HG03565 (cell line): Measurements from ENCODE around the gene ABCA4.

Experiments used
- ATAC-seq: cut with Tn5 transposase; IDR thresholded peaks from one replicate; pipeline ENCODE4 v1.9.1; 2021; ENCODE audit warnings: mild to moderate bottlenecking, moderate library complexity; ENCODE audit not compliant: unreplicated experiment

The ABCA4 gene

GRCh38 chr1:94105581-94105952 is 15.4 kb downstream of the ABCA4 start:
- ATAC-seq, result no peak

DNA sequence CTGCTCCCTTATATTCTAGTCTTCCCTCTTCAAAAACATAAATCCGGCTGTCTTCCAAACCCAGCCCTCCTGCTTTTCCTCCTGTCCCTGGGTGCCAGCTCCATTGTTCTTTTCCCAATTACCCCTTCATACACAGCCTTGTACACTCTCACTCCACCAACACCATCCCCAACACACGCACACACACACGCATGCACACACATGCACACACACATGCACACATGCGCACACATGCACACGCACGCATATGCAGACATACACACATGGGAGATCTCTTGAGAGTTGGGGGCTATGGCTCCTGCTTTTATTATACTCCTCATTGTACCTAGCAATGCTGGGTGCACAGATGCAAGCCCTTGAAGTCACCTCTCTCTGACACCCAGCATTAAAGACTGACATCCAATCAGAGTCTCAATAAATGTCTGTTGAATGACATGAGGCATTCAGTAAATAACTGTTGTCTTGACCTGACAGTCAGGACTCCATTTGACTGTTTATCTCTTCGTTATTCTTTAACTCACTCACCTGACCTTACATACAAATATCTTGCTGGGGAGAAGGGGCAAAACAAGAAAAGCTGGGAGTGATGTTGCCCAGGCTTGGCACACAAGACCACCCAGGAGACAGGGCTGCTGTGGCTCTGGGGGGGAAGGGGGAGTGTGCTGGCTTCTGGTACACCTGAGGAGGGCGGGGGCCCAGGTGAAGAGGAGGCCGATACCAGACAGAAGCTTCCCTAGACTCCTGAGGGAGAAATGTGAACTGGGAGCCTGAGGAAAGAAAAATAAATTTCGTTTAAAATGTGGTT is 16.0 kb downstream of the ABCA4 start:
- no peak for ATAC-seq

DNA sequence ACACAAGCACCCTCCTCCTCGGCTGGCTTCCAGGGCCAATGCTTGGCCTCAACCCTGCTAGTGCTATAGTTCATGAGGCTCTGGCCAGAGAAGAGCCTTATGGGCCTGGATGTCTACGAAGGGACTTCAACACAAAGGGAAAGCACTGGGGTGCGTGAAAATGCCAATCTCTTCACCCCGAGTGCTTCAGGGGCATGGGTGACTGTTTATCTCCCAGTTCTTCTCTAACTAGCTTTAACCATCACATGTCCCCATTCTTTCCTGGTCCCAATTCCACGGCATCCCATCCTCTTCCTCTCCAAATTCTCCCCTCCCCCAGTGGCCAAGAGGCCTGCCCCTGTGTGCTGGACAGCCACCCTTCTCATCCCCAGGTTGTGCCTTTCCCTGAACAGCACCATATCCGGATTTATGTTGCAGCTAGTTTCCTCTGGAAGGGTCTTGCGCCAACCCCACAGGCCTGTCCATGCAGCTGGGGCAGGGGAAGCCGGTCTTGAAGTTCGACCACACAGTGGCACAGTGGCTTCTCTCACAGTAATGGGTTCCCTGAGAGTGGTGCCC is 16.7 kb downstream of the ABCA4 start:
- ATAC-seq, result no peak

GRCh38 chr1:94103608-94104007 is 17.3 kb downstream of the ABCA4 start:
- no peak for ATAC-seq

DNA sequence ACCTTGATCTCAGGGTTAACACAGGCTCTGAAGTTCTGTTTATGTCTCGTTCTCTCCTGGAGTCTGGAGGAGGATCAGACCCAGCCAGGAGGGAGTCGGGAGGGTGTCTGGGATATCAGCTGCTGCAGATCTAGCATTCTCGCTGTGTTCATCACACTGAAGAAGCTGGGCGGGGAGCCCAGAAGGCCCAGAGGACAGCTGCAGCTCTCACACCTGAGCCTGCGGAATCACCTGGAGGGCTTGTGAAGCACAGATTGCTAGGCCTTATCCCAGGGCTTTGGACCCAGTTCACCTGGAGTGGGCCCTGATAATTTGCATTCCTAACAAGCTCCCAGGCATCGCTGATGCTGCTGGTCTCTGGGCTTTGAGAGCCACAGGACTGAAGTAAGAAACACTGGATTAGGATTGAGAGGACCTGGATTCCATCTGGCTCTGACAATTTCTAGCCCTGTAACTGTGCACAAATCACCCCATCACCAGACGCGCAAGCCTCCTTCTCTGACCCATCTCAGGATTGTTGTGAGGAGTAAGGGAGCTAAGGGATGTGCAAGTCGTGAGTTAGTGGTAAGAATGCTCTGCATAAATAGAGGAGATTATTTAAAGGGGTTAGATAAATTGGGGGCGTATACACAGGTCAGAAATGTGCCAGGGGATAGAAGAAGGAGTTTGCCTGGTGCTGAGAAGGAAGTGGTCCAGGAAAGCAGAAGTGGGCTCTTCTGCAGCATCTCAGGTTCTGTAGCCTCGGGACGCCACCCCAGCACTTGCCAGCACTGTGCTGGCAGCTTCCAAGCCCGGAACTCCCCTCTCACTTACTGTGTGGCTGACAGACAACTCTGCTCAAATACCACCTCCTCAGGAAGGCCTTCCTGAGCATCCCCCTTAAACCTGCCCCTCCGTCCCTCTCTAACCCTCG is 19.1 kb downstream of the ABCA4 start:
- no peak for ATAC-seq

DNA sequence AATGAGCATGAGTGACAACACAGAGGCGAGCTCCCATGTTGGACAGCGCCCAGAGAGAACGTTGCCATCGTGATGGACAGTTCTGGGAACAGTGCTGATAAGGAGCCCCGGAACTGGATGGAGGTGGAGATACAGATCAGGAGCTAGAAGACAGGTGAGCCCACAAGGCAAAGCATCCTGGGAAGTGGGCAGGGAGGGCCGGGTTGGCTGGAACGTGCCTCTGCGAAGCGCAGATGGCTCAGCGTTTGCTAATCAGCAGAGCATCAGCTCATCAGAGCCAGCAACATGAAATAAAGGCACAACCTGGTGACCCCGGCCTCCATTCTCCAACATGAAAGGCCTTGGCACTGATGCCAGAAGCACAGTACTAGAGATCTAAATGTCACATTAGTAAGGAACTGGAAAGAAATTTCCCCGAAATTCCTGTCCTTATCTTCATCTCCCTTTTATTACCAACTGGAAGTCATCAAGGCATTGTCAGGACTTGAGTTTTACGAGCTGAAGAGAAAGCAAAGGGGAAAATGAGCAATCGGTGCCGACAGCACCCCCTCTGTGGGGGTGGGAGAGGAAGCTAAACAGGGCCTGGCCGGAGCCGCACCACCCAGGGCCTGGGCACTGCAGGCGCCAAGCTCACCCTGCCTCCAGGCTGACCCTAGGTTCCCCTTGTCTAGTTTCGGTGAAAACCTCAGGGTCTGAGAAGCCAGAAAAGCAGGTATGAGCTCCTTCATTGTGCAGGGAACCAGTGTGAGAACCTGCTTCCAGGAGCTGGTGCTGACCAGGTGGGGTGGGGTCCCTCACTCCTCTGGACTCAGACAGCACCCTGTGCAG is 19.9 kb downstream of the ABCA4 start:
- no peak for ATAC-seq

GRCh38 chr1:94100129-94100784 is 20.7 kb downstream of the ABCA4 start:
- ATAC-seq, result no peak

DNA sequence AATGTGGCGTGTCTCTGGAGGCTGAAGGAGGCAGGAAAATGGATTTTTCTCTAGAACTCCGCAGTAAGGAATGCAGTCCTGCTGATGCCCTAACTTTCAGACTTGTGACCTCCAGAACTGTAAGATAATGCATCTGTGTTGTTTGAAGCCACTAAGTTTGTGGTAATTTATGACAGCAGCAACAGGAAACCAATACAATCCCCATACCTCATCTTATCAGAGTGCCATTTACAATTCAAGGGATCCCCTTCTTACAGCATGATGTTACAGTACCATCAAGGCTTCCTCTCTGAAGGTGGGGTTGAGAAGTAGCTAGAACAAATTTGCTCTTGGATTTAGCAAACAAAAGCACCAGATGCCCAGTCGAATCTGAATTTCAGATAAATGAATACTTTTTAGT is 21.6 kb downstream of the ABCA4 start:
- no peak for ATAC-seq

DNA sequence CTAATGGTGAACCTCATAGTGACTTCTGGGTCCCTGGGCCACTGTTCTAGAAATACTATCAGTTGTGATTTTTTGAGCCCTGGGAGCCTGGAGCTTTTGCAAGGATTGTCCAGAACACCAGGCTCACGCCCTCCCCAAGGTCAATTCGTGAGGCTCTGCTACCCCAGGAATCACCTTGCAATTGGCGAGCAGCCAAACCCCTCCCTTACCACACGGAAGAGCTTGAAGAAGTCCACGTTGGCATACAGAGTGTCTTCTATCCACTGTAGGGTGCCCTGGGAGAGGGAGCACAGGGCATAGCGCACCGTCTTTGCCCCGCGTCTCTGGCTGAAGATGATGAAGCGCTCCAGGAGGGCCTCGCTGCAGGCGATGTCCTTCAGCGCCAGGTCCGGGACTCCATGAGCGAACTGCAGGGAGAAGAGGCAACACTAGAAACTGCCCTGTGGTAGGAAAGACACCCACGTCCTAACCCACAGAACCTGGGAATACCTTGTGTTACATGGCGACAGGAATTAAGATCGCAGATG is 22.3 kb downstream of the ABCA4 start:
- ATAC-seq, result no peak

DNA sequence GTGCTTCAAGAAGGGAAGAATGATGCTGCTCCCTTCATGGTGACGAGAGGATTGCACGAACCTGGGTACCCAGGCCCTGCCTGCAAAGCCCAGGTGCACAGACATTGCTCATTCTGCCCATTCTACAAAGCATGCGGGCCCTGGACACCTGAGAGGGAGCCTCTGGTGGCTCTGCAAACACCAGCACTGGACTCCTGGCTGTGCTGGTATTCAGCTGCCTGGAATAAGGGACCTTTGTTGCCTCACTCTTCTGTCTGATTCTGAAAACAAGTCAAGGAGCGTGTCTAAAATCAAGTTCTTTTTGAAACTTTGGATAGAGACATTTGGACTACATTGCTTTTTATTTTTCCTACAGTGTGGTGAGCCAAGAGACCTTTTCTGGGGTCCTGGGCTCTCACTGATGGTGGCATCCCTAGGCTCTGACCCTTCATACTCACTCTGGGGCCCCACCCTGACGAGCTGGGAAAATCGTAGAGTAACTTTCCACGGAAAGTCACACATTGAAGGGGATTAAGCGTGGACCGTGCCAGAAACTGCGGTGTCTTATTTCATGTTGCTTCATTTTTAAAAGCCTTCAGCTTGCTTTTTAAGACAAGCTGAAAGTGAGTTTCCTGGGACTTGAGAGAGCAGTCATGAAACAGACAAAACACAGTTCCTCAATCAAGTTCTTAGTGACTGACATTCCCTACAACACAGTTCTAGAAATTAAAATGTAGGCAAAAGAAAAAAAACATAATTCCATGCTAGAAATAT is 24.0 kb downstream of the ABCA4 start:
- no peak for ATAC-seq

GRCh38 chr1:94095744-94096469 is 25.0 kb downstream of the ABCA4 start:
- no peak for ATAC-seq

DNA sequence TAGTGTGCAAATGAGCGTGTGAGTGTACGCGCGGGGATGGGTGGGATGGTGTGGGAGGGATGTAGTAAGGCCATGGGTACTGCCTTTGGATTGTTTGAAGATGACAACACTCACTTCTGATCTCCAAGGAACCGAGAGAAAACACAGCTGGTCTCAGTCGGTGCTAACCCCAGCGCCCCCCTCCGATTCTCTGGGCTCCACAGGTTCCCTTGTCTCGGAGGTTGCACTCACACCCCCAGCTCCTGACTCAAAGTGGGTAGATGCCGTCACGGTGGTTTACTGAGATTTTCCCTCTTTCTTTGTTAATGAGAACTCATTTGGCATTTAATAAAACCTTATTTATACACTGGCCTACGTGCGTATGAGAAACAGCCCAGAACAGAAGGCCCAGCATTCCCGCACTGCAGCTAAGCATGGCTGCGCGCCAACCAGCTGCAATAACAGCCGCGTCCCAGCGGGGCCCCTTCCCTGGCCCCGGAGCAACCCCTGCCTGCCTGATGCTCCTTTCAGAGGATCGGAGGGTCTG is 25.8 kb downstream of the ABCA4 start:
- no peak for ATAC-seq

GRCh38 chr1:94094469-94095111 is 26.4 kb downstream of the ABCA4 start:
- ATAC-seq, result no peak

DNA sequence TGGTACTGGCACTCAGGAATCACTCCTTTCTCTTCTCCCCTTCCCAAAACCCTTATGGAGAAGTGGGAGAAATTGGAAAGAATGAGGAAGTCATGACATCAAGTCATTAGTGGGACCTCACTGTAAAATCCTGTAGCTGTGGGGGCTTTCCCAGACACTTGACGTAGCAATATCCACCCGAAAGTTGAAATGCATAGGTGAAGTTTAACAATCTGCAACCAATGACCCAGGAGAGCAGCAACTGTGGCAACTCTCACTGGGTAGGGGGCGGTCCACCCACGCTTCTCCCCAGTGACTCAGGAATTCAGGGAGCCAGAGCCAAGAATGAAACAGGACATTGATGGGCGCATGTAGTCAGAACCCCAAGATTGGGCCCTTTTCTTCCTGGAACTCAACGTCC is 27.0 kb downstream of the ABCA4 start:
- ATAC-seq, result no peak

DNA sequence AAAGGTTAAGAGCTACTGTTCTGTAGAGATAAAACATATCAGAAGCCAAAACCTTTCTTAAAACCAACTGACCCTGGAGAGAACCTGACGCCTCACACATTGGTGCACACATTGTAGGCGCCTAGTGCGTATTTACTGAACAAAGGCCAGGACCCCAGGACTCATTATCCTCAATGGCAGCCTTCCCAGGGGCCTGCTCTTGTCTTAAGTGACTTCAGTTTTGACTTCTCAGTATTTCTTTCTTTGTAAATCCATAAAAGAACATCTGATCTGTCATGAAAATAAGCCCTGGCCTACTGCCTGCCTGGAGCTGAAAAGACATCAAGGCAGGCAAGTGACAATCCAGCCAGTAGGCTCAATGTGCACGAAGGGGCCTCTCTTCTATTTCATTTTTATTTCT is 27.6 kb downstream of the ABCA4 start:
- ATAC-seq, result no peak

DNA sequence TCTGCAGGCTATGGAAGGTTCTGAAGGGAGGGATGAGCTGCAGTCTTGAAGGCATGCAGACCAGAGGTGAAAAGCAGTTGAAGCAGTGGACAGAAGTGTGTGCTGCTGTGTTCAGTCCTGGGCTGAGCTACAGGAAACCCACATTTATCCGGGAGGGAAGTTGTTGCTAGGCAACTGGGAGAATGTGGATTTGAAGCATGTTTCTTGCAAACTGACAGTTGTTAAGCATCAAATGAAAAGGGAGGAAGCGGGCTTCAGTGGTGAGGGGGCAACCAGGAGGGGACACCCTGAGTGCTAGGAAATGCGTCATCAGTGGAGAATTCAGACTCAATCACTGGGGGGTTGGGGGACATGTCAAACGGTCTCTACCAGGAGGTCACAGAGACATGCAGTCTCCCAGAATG is 28.7 kb downstream of the ABCA4 start:
- no peak for ATAC-seq

DNA sequence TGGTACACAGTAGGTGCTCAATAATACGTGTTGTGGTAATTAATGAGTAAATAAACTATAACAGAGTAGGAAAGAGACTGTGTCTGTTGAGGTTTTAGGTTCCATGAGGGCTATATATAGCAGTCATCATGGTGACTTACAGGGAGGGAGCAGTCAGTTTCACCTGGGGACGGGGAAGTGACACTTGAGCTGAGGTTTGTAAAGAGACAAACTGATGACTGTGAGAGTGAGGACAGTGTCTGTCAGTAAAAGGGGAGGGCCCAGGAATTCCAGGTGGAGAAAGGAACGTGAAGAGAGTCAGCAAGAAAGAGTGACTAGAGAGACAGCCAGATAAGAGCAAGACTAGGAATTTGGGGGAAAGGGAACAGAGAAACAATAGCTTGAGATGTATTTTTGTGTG is 30.2 kb downstream of the ABCA4 start:
- no peak for ATAC-seq

DNA sequence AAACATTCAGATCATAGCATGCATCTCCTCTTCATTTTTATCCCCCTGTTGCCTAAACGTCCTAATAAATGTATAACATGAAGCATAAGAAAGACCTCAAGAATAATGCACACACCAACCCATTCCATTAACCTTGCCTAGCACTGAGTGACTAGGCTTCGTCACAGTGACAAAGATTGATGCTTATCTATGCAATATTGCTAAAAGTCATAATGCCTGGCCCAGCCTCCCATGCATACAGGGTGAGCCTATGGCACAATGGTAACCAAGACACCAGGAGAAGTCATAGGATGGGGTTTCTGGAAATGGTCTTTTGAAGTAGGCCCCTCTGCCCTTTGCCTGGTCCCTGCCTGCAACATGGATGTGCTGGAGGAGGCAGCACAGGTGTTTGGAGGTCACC is 33.8 kb downstream of the ABCA4 start:
- ATAC-seq, result no peak
